GM12892 (cell line): ENCODE measurements around the gene LRRC8B.

ENCODE experiments used
- POLR2A ChIP-seq: IDR thresholded peaks from 2 replicates; pipeline ENCODE4 v1.6.1; 2011; ENCODE audit warnings: low read depth, low read length, control low read depth
- TAF1 ChIP-seq: IDR thresholded peaks from 2 replicates; pipeline ENCODE4 v1.6.1; 2011; ENCODE audit warnings: low read depth, mild to moderate bottlenecking, control low read depth, low read length, borderline replicate concordance

DNA sequence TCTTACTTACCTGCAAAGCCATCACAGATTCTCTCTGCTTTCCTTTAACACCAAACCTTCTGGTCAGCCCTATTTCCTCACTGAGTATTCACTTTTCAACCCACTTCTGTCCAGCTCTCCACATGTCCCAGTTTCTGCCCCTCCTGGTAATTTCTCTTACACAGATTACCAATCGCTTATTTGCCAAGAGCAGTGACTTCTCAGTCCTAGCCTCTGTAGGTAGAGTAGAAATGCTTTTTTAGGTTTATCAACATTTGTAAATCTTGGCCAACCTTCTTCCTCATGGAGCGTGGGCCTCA lies 74.7 kb downstream of the LRRC8B start:
- no peak for TF ChIP-seq TAF1
- TF ChIP-seq POLR2A: no peak
